ENCODE data around the gene NPIPB9.
"Not testable (repeated sequence)": the region's sequence is repeated elsewhere in the genome, so short reads cannot be mapped to it uniquely, and the experiment has no call there.

The NPIPB9 gene

DNA sequence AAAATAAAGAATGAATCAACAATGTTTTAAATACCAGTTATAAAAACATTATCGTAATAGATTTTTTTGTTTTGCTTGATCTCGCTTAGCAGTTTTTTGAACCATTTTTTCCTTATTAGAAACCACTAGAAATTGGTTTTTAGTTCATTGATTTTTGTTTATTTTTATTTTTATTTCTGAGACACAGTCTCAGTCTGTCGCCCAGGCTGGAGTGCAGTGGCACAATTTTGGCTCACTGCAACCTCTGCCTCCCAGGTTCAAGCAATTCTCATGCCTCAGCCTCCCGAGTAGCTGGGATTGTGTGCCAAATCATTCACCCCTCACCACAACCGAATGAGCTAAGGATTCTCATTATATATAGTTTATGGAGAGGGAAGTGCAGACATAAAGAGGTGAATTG lies at the start of gene NPIPB9:
Gene NPIPB9, plus strand, starts transcription at position 301 of the 400 bp plus-strand sequence.
- not testable (repeated sequence) for DNase-seq

DNA sequence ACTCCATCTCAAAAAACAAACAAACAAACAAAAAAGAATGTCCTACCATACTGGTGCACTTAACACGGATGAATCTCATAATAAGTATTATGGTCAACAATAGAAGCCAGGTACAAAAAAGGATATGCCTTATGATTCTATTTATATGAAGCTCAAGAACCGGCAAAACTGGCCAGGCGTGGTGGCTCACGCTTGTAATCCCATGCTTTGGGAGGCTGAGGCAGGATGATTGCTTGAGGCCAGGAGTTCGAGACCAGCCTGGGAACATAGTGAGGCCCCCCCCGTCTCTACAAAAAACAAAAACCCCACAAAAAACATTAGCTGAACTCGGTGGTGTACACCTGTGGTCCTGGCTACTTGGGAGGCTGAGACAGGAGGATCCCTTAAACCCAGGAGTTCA lies 47.3 kb upstream of the NPIPB9 start:
- not testable (repeated sequence) for DNase-seq

DNA sequence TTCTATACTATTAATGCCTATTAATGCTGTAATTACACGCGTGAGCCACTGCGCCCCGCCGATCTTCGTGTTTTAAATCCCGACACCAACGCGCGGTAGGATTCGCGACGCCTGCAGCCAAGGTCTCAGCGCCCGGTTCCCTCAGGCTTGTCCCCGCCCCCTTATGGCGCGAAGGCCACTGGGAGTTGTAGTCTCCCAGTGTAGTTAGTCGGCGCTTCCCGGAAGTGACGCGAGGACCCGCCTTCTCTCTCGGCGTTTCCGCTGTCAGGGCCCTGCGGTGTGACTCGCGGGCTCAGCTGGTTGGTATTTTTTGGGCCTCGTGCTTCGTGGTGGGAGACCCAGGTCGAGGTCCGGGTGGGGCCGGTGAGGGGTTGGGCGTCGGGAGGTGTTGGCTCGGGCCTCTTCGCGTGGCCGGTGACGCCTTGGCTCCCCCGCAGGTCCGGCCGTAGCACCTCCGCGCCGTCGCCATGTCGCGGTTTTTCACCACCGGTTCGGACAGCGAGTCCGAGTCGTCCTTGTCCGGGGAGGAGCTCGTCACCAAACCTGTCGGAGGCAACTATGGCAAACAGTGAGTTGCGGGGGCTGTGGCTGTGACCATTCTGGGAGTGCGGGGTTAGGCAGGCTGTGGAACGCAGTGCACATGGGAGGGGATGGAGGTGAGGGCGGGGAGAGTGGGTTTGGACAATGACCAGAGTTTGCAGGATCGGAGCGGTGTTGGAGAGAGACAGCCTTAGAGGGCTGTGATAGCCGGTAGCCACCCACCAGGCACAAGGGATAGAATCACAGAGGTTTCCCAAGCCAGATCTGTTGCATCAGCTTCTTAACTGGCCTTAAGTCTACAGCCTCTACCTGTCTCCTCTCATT lies 40.1 kb upstream of the NPIPB9 start, which contains the start of gene EIF3C:
Gene EIF3C, plus strand, starts transcription at position 245 of the 864 bp plus-strand sequence. Its CDS starts 223 bp downstream, at position 468.
- not testable (repeated sequence) for DNase-seq

GRCh38 chr16:28722852-28723650 lies 28.5 kb upstream of the NPIPB9 start:
- DNase-seq = not testable (repeated sequence)

GRCh38 chr16:28731253-28731652 lies 20.3 kb upstream of the NPIPB9 start:
- DNase-seq = not testable (repeated sequence)

DNA sequence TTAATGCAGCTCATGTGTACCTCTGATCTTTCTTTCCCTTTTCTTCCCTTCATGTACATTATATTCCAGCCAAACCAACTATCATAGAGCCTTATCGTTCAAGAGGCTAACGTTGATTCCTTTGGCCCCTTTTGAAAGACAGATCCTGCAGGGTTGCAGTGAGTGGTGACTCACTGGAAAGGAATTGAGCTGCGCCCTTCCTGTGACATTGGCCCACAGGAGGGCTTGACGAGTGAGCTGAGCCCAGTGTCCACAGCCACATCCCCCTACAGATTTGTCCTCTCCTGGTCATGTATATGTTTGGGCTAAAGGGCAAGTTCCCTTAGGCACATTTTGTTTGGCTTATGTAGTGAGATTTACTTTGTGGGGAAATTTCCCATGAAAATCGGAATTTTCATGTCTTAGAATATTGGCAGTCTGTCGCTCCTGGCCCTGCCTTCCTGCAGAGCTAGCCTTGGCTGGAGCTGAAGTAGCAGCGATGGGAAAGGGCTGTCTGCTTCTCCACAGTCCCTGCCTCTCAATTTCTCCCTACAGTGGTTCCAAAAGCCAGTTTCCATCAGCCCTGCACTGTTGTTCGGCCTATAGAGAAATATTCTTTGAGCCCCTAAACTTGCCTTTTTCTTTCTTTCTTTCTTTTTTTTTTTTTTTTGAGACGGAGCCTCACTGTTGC lies 19.0 kb upstream of the NPIPB9 start:
- DNase-seq = not testable (repeated sequence)

DNA sequence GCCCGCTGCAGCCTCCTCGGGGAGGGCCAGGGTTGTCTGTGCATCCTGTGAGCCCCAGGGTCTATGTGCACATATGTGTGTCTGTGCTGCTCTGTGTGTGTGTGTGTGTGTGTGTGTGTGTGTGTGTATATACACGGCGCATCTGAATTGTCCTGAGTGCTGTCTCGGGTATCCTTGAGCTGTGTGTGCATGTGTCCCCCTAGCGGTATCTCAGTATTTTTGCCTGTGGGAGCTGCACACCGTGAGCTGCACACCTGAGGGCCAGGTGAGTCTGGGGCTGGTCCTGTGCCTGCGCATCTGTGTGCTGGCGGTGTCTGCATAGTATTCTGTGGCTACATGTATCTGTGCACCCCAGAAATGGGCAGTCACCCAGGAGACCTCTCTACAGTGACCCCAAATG lies 11.8 kb upstream of the NPIPB9 start:
- DNase-seq = not testable (repeated sequence)

DNA sequence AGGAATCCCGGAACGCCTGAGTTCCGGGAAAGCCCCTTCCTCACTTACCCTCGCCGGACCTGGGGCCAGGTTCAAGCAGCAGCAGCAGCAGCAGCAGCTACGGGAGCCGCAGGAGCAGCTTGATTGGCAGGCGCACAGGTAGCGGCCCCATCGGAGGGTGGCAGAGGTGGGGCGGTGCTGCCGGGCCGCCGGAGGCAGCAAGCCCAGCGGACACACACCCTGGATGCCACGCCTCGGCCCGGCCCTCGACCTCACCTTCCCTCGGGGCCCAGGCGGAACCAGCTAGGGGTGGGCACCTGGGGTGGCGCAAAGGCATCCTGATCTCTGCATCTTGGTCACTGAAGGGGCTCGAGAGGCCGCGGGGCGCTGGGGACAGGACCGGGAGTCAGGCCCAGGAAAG lies 11.0 kb upstream of the NPIPB9 start:
- not testable (repeated sequence) for DNase-seq

DNA sequence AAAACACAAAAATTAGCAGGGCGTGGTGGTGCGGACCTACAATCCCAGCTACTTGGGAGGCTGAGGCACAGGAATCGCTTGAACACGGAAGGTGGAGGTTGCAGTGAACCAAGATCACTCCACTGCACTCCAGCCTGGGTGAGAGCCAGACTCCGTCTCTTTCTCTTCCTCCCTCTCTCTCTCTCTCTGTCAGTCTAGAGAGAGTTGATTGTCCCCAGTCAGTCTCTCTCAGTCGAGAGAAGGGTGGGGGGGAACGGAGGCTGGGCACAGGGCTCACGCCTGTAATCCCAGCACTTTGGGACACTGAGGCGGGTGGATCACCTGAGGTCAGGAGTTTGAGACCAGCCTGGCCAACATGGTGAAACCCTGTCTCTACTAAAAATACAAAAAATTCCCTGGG lies 10.3 kb upstream of the NPIPB9 start:
- DNase-seq = not testable (repeated sequence)

DNA sequence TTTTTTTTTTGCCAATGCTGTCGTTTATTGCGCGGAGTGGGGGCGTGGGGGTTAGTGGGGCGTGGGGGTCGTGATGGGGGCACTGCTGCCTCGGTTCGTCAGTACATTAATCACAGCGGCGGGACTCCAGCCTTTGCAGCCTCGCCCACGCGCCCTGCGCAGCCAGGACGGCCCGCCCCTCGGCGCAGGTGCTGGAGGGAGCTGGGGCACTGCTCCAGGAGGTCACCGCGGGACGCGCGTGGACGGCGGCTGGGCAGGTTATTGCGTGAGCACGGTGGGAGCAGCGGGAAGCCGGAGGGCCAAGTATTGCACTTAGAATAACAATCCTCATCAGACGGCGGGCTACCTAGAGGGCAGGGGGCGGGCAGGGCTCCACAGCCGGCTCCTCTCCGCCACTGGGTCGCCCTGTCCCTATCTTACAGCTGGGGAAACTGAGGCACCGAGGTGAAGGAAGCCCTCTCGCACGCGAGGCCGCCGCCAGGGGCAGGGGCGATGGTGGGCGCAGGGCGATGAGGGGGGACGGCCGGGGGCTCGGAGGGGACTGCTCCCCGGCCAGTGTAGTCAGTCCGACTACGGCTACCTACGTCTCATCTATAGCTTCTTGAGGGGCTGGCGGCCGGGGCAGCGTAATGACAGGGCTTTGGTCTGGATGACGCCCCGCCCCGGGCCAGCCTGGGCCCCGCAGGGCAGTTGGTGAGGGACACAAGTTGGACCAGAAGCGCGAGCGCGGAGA lies 4.8 kb upstream of the NPIPB9 start:
- DNase-seq = not testable (repeated sequence)

- DNase-seq = not testable (repeated sequence)
Measured at GRCh38 chr16:28749997-28750465, 1.6 kb upstream of the NPIPB9 start.

DNA sequence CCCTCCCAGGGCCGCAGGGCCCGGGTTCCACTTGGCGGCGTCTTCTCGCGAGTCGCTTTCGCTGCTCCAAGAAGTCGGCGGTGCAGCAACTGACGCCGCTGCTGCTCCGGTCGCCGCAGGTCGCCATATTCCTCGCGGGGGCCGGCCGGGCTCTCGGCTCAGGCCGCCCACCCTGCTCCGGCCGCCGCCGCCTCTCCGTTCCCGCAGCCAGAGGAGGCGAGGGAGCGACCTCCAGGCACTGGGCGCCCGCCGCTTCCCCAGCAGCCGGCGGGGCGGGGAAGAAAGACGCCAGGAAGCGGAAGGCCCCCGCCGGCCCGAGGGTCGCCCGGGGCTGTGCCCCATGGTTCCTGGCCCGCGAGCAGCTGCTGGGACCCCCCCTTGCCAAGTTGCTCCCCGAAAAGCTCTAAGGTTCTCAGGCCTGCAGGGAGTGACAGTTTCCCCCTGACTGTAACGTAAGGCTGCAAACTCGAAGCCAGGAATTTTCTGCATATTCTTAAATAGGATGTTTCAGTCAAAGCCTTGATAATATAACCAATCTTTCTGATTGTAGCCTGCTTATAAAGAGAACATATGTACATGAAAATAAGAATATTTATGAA lies 1.0 kb upstream of the NPIPB9 start:
- not testable (repeated sequence) for DNase-seq

DNA sequence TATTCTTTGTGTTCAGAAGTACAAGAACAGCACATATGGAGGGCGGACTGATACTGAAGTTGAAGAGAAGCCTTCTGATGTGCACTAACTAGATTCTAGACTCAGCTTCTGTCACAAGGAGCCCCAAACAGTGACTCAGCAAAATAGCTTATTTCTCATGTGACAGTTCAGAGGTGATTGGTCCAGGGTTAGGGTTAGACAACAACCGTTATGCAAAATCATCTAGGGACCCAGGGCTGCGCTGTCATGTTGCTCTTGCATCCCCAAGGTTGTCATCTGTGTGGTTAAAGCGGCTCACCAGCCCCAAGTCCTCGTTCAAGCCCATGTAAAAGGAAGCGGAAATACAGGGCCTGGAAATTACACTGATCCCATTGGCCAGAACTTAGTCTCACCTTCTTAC lies 30.1 kb downstream of the NPIPB9 start:
- DNase-seq = not testable (repeated sequence)

GRCh38 chr16:28782357-28782756 lies 30.8 kb downstream of the NPIPB9 start:
- DNase-seq = not testable (repeated sequence)

- not testable (repeated sequence) for DNase-seq
Measured at GRCh38 chr16:28802235-28803019, 50.8 kb downstream of the NPIPB9 start.

DNA sequence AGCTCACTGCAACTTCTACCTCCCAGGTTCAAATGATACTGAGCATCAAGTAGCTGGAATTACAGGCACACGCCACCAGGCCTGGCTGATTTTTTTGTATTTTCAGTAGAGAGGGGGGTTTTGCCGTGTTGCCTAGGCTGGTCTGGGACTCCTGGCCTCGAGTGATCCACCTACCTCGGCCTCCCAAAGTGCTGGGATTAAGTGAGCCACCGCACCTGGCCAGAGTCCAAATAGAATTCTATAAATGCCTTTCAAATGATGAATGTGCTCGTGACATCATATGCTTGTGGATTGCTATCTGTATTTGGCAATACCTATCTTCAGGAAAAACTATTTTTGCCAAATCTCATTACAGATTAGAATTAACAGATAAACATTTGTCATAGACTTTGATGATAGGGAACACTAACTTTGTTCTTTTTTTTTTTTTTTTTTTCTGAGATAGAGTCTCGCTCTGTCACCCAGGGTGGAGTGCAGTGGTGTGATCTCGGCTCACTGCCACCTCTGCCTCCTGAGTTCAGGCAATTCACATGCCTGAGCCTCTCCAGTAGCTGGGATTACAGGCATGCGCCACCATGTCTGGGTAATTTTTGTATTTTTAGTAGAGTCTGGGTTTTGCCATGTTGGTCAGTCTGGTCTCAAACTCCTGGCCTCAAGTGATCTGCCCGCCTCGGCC lies 56.0 kb downstream of the NPIPB9 start:
- not testable (repeated sequence) for DNase-seq

- no peak for DNase-seq
Measured at GRCh38 chr16:28820016-28820415, 68.4 kb downstream of the NPIPB9 start.

- not testable (repeated sequence) for DNase-seq
Measured at GRCh38 chr16:28820546-28820945, 69.0 kb downstream of the NPIPB9 start.

DNA sequence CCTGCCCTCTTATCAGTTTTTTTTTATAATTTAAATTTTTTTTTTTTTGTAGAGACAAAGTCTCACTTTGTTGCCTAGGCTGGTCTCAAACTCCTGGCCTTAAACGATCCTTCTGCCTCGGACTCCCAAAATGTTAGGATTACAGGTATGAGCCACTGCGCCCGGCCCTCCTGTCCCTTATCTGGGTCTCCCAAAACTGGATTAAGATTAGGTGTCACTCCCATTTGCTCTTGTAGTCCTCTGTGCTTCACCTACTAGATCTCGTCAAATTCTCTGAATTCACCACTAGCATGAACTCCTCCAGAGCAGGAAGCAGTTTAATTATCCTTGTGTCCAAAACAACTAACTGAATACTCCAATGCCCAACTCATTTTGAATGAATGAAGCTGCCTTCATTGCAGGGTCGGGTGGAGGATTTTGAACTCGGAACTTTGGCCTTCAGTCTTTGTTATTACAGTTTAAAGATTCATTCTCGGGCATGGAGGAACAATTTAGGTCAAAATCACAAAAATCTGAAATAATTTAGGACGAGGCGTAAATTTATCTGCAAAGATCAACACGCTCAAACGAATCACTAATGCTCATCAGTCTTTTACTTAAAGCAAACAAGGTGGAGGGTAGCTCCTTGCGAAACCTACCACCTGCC lies 70.4 kb downstream of the NPIPB9 start:
- no peak for DNase-seq

Measured in NCI-H1436 treated with DMSO at 0.1 percent for 48 hours (cell line).